Stomach (tissue), 9 donors: ENCODE data around the gene NTRK3. TPM values are rescaled to one million over a fixed set of nuclear protein-coding genes. Genes with fewer than 3 reads are reported as not detected.

Source experiments
- DNase-seq, 2 donors: peaks; one replicate each; pipeline versions ENCODE4 v3.0.0 to v3.0.0-alpha.2; 2013 to 2019
- H3K27ac ChIP-seq, 5 donors: fragments of 200-600 bp in 4 of 5; sonication (generic) in 4 of 5; one replicate each; pipeline ENCODE4 v1.5.1; 2013 to 2019; ENCODE audit warnings: mild to moderate bottlenecking in 1 of 5, moderate library complexity in 1 of 5
- H3K27me3 ChIP-seq, 3 donors: fragments of 200-600 bp; sonication (generic); one replicate each; pipeline ENCODE4 v1.5.1; 2017 to 2019; ENCODE audit warnings: mixed run types in 1 of 3
- H3K36me3 ChIP-seq, 4 donors: fragments of 200-600 bp; sonication (generic); 1 replicate in 3 of 4; 2 replicates in 1 of 4; pipeline ENCODE4 v1.5.1; 2016 to 2019
- H3K4me1 ChIP-seq, 4 donors: fragments of 200-600 bp; sonication (generic); one replicate each; pipeline ENCODE4 v1.5.1; 2016 to 2019
- H3K4me3 ChIP-seq, 4 donors: fragments of 200-600 bp; sonication (generic) in 3 of 4; one replicate each; pipeline ENCODE4 v1.5.1; 2016 to 2019; ENCODE audit warnings: mild to moderate bottlenecking in 1 of 4
- H3K9me3 ChIP-seq, 4 donors: fragments of 200-600 bp; sonication (generic); one replicate each; pipeline ENCODE4 v1.5.1; 2016 to 2019
- EP300 ChIP-seq: sonication (generic); formaldehyde crosslinking; IDR thresholded peaks from one replicate; pipeline ENCODE4 v1.6.1; 2017; ENCODE audit warnings: antibody characterized with exemption
- POLR2A ChIP-seq, 4 donors: fragments of 450-650 bp; IDR thresholded peaks; one replicate each; pipeline ENCODE4 v1.6.1; 2016; ENCODE audit warnings: antibody characterized with exemption in 4 of 4, control low read depth in 2 of 4, mild to moderate bottlenecking in 1 of 4, moderate library complexity in 1 of 4
- POLR2AphosphoS5 ChIP-seq, 3 donors: sonication (generic); formaldehyde crosslinking; IDR thresholded peaks; one replicate each; pipeline ENCODE4 v1.6.1; 2016; ENCODE audit warnings: antibody characterized with exemption in 3 of 3
- WGBS, 5 donors: extraction: QIAGEN DNeasy Blood & Tissue Kit in 3 of 5; methylation state at CpG; one replicate each; pipeline versions ENCODE4 v1.1.5 to v1.1.7; 2013 to 2018; 5-methylcytosine and 5-hydroxymethylcytosine counted together
- intact Hi-C: fragments of 100-400 bp; cut with DNase I; formaldehyde crosslinking; loops from one replicate; pipeline ENCODE4 v1.15.1; 2023; ENCODE audit warnings: low total_unique reads
- polyA plus RNA-seq, 3 donors: library from polyadenylated mRNA; stranded (reverse); fragments of 200-250 nt; gene quantifications; one replicate each; pipeline ENCODE4 v1.2.3, GENCODE V29; 2013
- total RNA-seq, 5 donors: library from RNA; depleted of rRNA; stranded (reverse); fragments of >200 nt; gene quantifications; one replicate each; pipeline versions ENCODE4 v1.1.0 to v1.2.3, GENCODE V29; 2014 to 2016
- TF ChIP-seq, protein P1 (sequence below), 7 experiments: fragments of 450-650 bp in 4 of 7; fragments of 200-600 bp in 3 of 7; sonication (generic) in 3 of 7; IDR thresholded peaks; one replicate each; pipeline ENCODE4 v1.5.1; 2016 to 2019; ENCODE audit warnings: antibody characterized with exemption in 7 of 7, control low read depth in 2 of 7, mild to moderate bottlenecking in 1 of 7
- donor health status: healthy with polysubstance abuse.
- donor health status: Bipolar disorder and iron deficiency.
- donor health status: healthy.

Gene NTRK3
- total and polyA plus RNA-seq, 8 donors = under 0.01 to 18.2 (median 1.0) TPM; not detected in 1

- WGBS, 5 donors = 81 to 91% (median 84%) methylated on average over 4 of the region's 4 CpGs
- Histone ChIP-seq H3K4me3 (no peak overlapping the region), H3K36me3 (no peaks in the 10 kb centered on the region), H3K4me1 (peaks cover 0 to 29% (median 2%) of the 10 kb centered on the region in 4 donors), H3K27ac (no peak overlapping the region), H3K9me3 (no peaks in the 10 kb centered on the region), H3K27me3 (no peaks in the 10 kb centered on the region)
- DNase-seq = no peak
- intact Hi-C loops = no loop called here
- no peak for TF ChIP-seq POLR2AphosphoS5 (IDR thresholded peaks at IDR 0.05)
- TF ChIP-seq POLR2A (IDR thresholded peaks at IDR 0.05) = no peak
- TF ChIP-seq, protein P1, sequence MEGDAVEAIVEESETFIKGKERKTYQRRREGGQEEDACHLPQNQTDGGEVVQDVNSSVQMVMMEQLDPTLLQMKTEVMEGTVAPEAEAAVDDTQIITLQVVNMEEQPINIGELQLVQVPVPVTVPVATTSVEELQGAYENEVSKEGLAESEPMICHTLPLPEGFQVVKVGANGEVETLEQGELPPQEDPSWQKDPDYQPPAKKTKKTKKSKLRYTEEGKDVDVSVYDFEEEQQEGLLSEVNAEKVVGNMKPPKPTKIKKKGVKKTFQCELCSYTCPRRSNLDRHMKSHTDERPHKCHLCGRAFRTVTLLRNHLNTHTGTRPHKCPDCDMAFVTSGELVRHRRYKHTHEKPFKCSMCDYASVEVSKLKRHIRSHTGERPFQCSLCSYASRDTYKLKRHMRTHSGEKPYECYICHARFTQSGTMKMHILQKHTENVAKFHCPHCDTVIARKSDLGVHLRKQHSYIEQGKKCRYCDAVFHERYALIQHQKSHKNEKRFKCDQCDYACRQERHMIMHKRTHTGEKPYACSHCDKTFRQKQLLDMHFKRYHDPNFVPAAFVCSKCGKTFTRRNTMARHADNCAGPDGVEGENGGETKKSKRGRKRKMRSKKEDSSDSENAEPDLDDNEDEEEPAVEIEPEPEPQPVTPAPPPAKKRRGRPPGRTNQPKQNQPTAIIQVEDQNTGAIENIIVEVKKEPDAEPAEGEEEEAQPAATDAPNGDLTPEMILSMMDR (IDR thresholded peaks at IDR 0.05) = no peak
- TF ChIP-seq EP300 = no peak
These were observed 245.0 kb downstream of the NTRK3 start for GRCh38 chr15:88011533-88011932.

GRCh38 chr15:88006146-88006545, 250.4 kb downstream of the NTRK3 start:
- intact Hi-C loops = no loop called here
- TF ChIP-seq POLR2A (IDR thresholded peaks at IDR 0.05) = no peak
- no peak for TF ChIP-seq EP300
- TF ChIP-seq, protein P1 (IDR thresholded peaks at IDR 0.05) = no peak
- TF ChIP-seq POLR2AphosphoS5 (IDR thresholded peaks at IDR 0.05) = no peak
- WGBS, 5 donors = 73 to 84% (median 75%) methylated on average over 3 of the region's 3 CpGs

GRCh38 chr15:88004399-88004798, 252.1 kb downstream of the NTRK3 start:
- TF ChIP-seq POLR2AphosphoS5 (IDR thresholded peaks at IDR 0.05) (no peak), POLR2A (IDR thresholded peaks at IDR 0.05) (no peak), EP300 (no peak)
- TF ChIP-seq, protein P1 (IDR thresholded peaks at IDR 0.05) = no peak
- Histone ChIP-seq H3K36me3 (no peaks in the 10 kb centered on the region), H3K4me1 (no peaks in the 10 kb centered on the region), H3K27ac (no peak overlapping the region), H3K4me3 (no peak overlapping the region), H3K27me3 (no peaks in the 10 kb centered on the region), H3K9me3 (peaks cover 0 to 5% (median 0%) of the 10 kb centered on the region in 4 donors)
- WGBS, 5 donors = 43 to 47% (median 46%) methylated on average over 1 of the region's 1 CpG
- no peak for DNase-seq
- intact Hi-C loops = no loop called here

More at GRCh38 chr15:88006146-88006545, 250.4 kb downstream of the NTRK3 start:
- no peak for DNase-seq
- Histone ChIP-seq H3K27ac (no peak overlapping the region), H3K36me3 (no peaks in the 10 kb centered on the region), H3K4me1 (no peaks in the 10 kb centered on the region), H3K27me3 (no peaks in the 10 kb centered on the region), H3K4me3 (no peak overlapping the region), H3K9me3 (no peaks in the 10 kb centered on the region)

GRCh38 chr15:88003541-88004327, 252.8 kb downstream of the NTRK3 start:
- 71 to 93% (median 91%) methylated on average over 2 of the region's 2 CpGs for WGBS, 5 donors
- H3K36me3 ChIP-seq = no peaks in the 10 kb centered on the region
- no peak overlapping the region for H3K4me3 ChIP-seq
- no peak overlapping the region for H3K27ac ChIP-seq
- no peak for TF ChIP-seq POLR2AphosphoS5 (IDR thresholded peaks at IDR 0.05)
- TF ChIP-seq, protein P1 (IDR thresholded peaks at IDR 0.05) = no peak
- peaks cover 0 to 5% (median 0%) of the 10 kb centered on the region in 4 donors for H3K9me3 ChIP-seq
- H3K27me3 ChIP-seq = no peaks in the 10 kb centered on the region
- DNase-seq = no peak
- intact Hi-C loops = no loop called here
- no peaks in the 10 kb centered on the region for H3K4me1 ChIP-seq
